Measurements from ENCODE around the gene WDR27.
"Not testable (repeated sequence)": the region's sequence is repeated elsewhere in the genome, so short reads cannot be mapped to it uniquely, and the experiment has no call there.

Gene WDR27

DNA sequence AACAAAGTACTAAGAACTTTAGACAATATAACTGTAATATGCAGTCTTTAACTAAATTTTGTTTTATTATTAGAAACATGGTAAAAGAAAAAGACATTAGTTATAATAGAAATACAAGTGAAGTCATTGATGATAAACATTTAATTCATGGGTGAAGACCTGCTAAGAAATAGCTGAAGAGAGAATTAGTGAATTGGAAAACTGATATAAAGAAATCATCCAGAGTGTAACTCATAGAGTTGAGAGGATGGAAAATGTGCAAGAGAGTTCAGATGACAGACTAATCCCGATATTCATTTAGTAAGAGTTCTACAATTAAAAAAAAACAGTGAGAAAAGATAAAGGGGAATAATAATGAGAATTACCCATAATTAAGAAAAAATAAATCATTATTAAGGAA is 227.5 kb downstream of the WDR27 start:
- peaks cover 7% of the 10 kb centered on the region for H3K9me3 ChIP-seq (ENCODE audit: control insufficient read depth, low read length)
- no CpG with 5 or more reads among the region's 1 CpG for WGBS, 2 experiments (ENCODE audit: insufficient coverage in 2 of 2)
- no peak overlapping the region for H3K4me3 ChIP-seq (ENCODE audit: extremely low read depth, insufficient read depth, low read length, poor library complexity, severe bottlenecking)
- H3K36me3 ChIP-seq (ENCODE audit: control insufficient read depth, insufficient read depth, low read length) = no peaks in the 10 kb centered on the region
- no peak overlapping the region for H3K27ac ChIP-seq (ENCODE audit: low read depth, low read length, severe bottlenecking)
- no peaks in the 10 kb centered on the region for H3K4me1 ChIP-seq (ENCODE audit: control insufficient read depth, insufficient read depth, low read length, poor library complexity, severe bottlenecking)

DNA sequence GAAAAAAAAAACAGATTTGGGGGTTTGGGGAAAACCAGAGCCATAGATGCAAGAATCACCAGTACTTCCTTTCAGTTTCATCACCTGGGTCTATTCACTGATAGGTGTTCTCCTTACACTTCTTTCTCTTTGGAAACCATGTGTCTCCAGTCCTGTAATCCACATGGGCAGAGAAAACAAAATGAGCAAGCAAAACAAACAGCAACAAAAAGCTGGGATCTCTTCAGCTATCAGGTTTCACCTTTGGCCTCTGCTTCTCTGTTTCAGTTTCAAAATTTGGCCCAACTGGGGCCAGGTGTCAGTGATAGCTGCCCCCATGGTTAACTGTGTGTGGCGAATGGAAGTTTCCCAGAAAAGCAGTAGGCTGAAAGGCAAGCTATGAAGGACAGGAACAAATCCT is 228.2 kb downstream of the WDR27 start:
- 60% methylated on average over 1 of the region's 1 CpG; no CpG with 5 or more reads in 1 of the 2 experiments for WGBS, 2 experiments (ENCODE audit: insufficient coverage in 2 of 2)
- Histone ChIP-seq H3K27ac (ENCODE audit: low read depth, low read length, severe bottlenecking) (no peak overlapping the region), H3K9me3 (ENCODE audit: control insufficient read depth, low read length) (peaks cover 9% of the 10 kb centered on the region), H3K4me1 (ENCODE audit: control insufficient read depth, insufficient read depth, low read length, poor library complexity, severe bottlenecking) (no peaks in the 10 kb centered on the region), H3K4me3 (ENCODE audit: extremely low read depth, insufficient read depth, low read length, poor library complexity, severe bottlenecking) (no peak overlapping the region), H3K36me3 (ENCODE audit: control insufficient read depth, insufficient read depth, low read length) (no peaks in the 10 kb centered on the region)

- Histone ChIP-seq H3K4me3 (ENCODE audit: extremely low read depth, insufficient read depth, low read length, poor library complexity, severe bottlenecking) (no peak overlapping the region), H3K9me3 (ENCODE audit: control insufficient read depth, low read length) (peaks cover 11% of the 10 kb centered on the region), H3K36me3 (ENCODE audit: control insufficient read depth, insufficient read depth, low read length) (no peaks in the 10 kb centered on the region), H3K4me1 (ENCODE audit: control insufficient read depth, insufficient read depth, low read length, poor library complexity, severe bottlenecking) (no peaks in the 10 kb centered on the region), H3K27ac (ENCODE audit: low read depth, low read length, severe bottlenecking) (no peak overlapping the region)
- 96 to 100% methylated on average over 2 to 3 of the region's 3 CpGs for WGBS, 2 experiments (ENCODE audit: insufficient coverage in 2 of 2)
These were observed 228.9 kb downstream of the WDR27 start for GRCh38 chr6:169472786-169473416.

GRCh38 chr6:169470790-169471189 is 231.0 kb downstream of the WDR27 start:
- Histone ChIP-seq H3K27ac (ENCODE audit: low read depth, low read length, severe bottlenecking) (no peak overlapping the region), H3K36me3 (ENCODE audit: control insufficient read depth, insufficient read depth, low read length) (no peaks in the 10 kb centered on the region), H3K4me3 (ENCODE audit: extremely low read depth, insufficient read depth, low read length, poor library complexity, severe bottlenecking) (no peak overlapping the region), H3K4me1 (ENCODE audit: control insufficient read depth, insufficient read depth, low read length, poor library complexity, severe bottlenecking) (no peaks in the 10 kb centered on the region), H3K9me3 (ENCODE audit: control insufficient read depth, low read length) (peaks cover 21% of the 10 kb centered on the region)
- WGBS, 2 experiments (ENCODE audit: insufficient coverage in 2 of 2) = 92 to 100% methylated on average over 1 of the region's 2 CpGs

DNA sequence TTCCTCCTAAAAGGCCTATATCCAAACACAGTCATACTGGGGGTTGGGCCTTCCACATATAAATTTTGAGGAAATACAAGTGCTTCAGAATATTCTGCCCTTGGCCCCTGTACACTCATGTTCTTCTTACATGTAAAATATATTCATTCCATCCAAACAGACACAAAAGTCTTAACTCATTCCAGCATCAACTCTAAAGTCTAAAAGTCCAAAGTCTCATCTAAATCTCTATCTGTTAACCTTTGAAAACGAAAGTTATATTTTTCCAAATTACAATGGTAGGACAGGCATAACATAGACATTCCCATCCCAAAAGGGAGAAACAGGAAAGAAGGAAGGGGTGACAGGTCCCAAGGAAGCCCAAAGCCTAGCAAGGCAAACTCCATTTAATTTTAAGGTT is 232.8 kb downstream of the WDR27 start:
- Histone ChIP-seq H3K9me3 (ENCODE audit: control insufficient read depth, low read length) (peaks cover 19% of the 10 kb centered on the region), H3K36me3 (ENCODE audit: control insufficient read depth, insufficient read depth, low read length) (no peaks in the 10 kb centered on the region), H3K27ac (ENCODE audit: low read depth, low read length, severe bottlenecking) (no peak overlapping the region), H3K4me1 (ENCODE audit: control insufficient read depth, insufficient read depth, low read length, poor library complexity, severe bottlenecking) (no peaks in the 10 kb centered on the region), H3K4me3 (ENCODE audit: extremely low read depth, insufficient read depth, low read length, poor library complexity, severe bottlenecking) (no peak overlapping the region)
- WGBS, 2 experiments (ENCODE audit: insufficient coverage in 2 of 2) = no CpG with 5 or more reads among the region's 1 CpG

DNA sequence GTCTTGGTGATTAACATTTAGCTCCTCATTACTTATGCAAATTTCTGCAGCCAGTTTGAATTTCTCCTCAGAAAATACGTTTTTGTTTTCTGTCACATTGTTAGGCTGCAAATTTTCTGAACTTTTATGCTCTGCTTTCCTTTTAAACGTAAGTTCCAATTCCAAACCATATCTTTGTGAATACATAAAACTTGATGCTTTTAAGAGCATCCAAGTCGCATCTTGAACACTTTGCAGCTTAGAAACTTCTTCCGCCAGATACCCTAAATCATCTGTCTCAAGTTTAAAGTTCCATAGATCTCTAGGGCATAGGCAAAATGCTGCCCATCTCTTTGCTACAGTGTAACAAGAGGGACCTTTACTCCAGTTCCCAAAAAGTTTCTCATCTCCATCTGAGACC is 234.1 kb downstream of the WDR27 start:
- H3K27ac ChIP-seq (ENCODE audit: low read depth, low read length, severe bottlenecking); H3K4me3 ChIP-seq (ENCODE audit: extremely low read depth, insufficient read depth, low read length, poor library complexity, severe bottlenecking); H3K4me1 ChIP-seq (ENCODE audit: control insufficient read depth, insufficient read depth, low read length, poor library complexity, severe bottlenecking); H3K36me3 ChIP-seq (ENCODE audit: control insufficient read depth, insufficient read depth, low read length): not testable (repeated sequence)
- WGBS, 2 experiments (ENCODE audit: insufficient coverage in 2 of 2) = 81 to 89% methylated on average over 4 of the region's 4 CpGs
- peaks cover 18% of the 10 kb centered on the region for H3K9me3 ChIP-seq (ENCODE audit: control insufficient read depth, low read length)

DNA sequence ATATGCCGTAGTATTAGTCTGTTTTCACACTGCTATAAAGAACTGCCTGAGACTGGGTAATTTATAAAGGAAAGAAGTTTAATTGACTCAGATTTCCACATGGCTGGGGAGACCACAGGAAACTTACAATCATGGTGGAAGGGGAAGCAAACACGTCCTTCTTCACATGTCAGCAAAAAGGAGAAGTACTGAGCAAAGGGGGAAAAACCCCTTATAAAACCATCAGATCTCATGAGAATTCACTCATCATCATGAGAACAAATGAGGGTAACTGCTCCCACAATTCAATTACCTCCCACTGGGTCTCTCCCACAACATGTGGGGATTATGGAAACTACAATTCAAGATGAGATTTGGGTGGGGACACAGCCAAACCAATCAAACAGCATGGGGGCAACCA is 235.6 kb downstream of the WDR27 start:
- not testable (repeated sequence) for H3K4me3 ChIP-seq (ENCODE audit: extremely low read depth, insufficient read depth, low read length, poor library complexity, severe bottlenecking); H3K36me3 ChIP-seq (ENCODE audit: control insufficient read depth, insufficient read depth, low read length); H3K27ac ChIP-seq (ENCODE audit: low read depth, low read length, severe bottlenecking); H3K4me1 ChIP-seq (ENCODE audit: control insufficient read depth, insufficient read depth, low read length, poor library complexity, severe bottlenecking)
- no CpG with 5 or more reads among the region's 2 CpGs for WGBS, 2 experiments (ENCODE audit: insufficient coverage in 2 of 2)
- peaks cover 18% of the 10 kb centered on the region for H3K9me3 ChIP-seq (ENCODE audit: control insufficient read depth, low read length)

DNA sequence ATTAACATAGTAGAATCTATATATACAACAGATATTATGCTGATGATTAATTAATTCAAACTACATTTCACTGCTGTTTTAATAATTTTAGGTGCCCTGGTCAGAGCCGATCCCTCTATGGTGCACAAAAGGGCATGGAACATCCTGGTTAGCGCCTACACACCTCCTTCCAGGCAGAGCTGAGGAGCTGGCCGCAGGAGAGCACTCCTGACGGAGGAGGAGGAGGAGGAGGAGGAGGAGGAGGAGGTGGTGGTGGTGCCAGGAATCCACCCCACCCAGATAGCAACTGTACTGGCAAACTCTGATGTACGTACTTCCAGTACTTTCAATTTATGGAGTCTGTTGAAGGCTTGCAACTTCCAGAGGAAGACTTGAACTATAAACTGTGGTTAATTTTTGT is 244.1 kb downstream of the WDR27 start:
- Histone ChIP-seq H3K27ac (ENCODE audit: low read depth, low read length, severe bottlenecking) (no peak overlapping the region), H3K4me1 (ENCODE audit: control insufficient read depth, insufficient read depth, low read length, poor library complexity, severe bottlenecking) (no peaks in the 10 kb centered on the region), H3K4me3 (ENCODE audit: extremely low read depth, insufficient read depth, low read length, poor library complexity, severe bottlenecking) (no peak overlapping the region), H3K36me3 (ENCODE audit: control insufficient read depth, insufficient read depth, low read length) (no peaks in the 10 kb centered on the region), H3K9me3 (ENCODE audit: control insufficient read depth, low read length) (peaks cover 11% of the 10 kb centered on the region)
- 100% methylated on average over 1 to 2 of the region's 5 CpGs for WGBS, 2 experiments (ENCODE audit: insufficient coverage in 2 of 2)

- Histone ChIP-seq H3K27ac (ENCODE audit: low read depth, low read length, severe bottlenecking) (no peak overlapping the region), H3K4me1 (ENCODE audit: control insufficient read depth, insufficient read depth, low read length, poor library complexity, severe bottlenecking) (no peaks in the 10 kb centered on the region), H3K4me3 (ENCODE audit: extremely low read depth, insufficient read depth, low read length, poor library complexity, severe bottlenecking) (no peak overlapping the region), H3K9me3 (ENCODE audit: control insufficient read depth, low read length) (peaks cover 11% of the 10 kb centered on the region), H3K36me3 (ENCODE audit: control insufficient read depth, insufficient read depth, low read length) (no peaks in the 10 kb centered on the region)
- 90 to 96% methylated on average over 9 to 10 of the region's 12 CpGs for WGBS, 2 experiments (ENCODE audit: insufficient coverage in 2 of 2)
These were observed 245.0 kb downstream of the WDR27 start for GRCh38 chr6:169456840-169457239.

- WGBS, 2 experiments (ENCODE audit: insufficient coverage in 2 of 2) = 100% methylated on average over 1 of the region's 1 CpG
- Histone ChIP-seq H3K27ac (ENCODE audit: low read depth, low read length, severe bottlenecking) (no peak overlapping the region), H3K36me3 (ENCODE audit: control insufficient read depth, insufficient read depth, low read length) (no peaks in the 10 kb centered on the region), H3K4me3 (ENCODE audit: extremely low read depth, insufficient read depth, low read length, poor library complexity, severe bottlenecking) (no peak overlapping the region), H3K9me3 (ENCODE audit: control insufficient read depth, low read length) (peaks cover 11% of the 10 kb centered on the region), H3K4me1 (ENCODE audit: control insufficient read depth, insufficient read depth, low read length, poor library complexity, severe bottlenecking) (peaks cover under 1% of the 10 kb centered on the region)
These were observed 246.4 kb downstream of the WDR27 start for GRCh38 chr6:169455470-169455869.

DNA sequence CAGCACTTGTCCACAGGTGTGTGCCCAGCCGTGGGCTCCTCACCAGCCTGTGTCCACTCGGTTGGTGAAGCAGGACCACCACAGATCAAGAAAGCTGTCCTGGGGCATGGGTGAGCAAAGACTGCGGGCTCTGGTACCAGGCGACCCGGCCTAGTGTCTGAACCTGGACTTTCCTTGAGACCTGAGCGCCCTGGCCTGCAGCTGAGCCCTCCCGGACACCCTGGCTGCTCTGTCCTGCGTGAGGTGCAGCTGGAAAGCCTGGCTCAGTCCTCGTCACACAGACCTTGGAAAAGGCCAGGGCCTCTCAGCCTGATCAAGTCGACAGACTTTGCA is 247.0 kb downstream of the WDR27 start:
- no peaks in the 10 kb centered on the region for H3K36me3 ChIP-seq (ENCODE audit: control insufficient read depth, insufficient read depth, low read length)
- no peak overlapping the region for H3K27ac ChIP-seq (ENCODE audit: low read depth, low read length, severe bottlenecking)
- peaks cover 6% of the 10 kb centered on the region for H3K4me1 ChIP-seq (ENCODE audit: control insufficient read depth, insufficient read depth, low read length, poor library complexity, severe bottlenecking)
- no peak overlapping the region for H3K4me3 ChIP-seq (ENCODE audit: extremely low read depth, insufficient read depth, low read length, poor library complexity, severe bottlenecking)
- H3K9me3 ChIP-seq (ENCODE audit: control insufficient read depth, low read length) = peaks cover 11% of the 10 kb centered on the region
- WGBS, 2 experiments (ENCODE audit: insufficient coverage in 2 of 2) = 92 to 97% methylated on average over 9 to 10 of the region's 10 CpGs
